Trophoblast cell (in vitro differentiated cells and primary cell): ENCODE measurements around the gene COBL.
A peak's percentile ranks its signal among the peaks of the same experiment; 100 is the strongest.

Experiments
- DNase-seq, 2 donors: peaks; one replicate each; pipeline ENCODE4 v3.0.0-alpha.2; 2016
- H2AFZ ChIP-seq: 2 replicates; pipeline ENCODE4 v1.6.1; 2013; ENCODE audit warnings: low read length, moderate library complexity, mild to moderate bottlenecking; ENCODE audit not compliant: insufficient read depth, poor library complexity
- H2AK5ac ChIP-seq: 2 replicates; pipeline ENCODE4 v1.6.1; 2013; ENCODE audit warnings: mild to moderate bottlenecking, low read length
- H2BK120ac ChIP-seq: 2 replicates; pipeline ENCODE4 v1.6.1; 2013; ENCODE audit warnings: low read length, mild to moderate bottlenecking, moderate library complexity; ENCODE audit not compliant: insufficient read depth, poor library complexity
- H2BK12ac ChIP-seq: 2 replicates; pipeline ENCODE4 v1.6.1; 2013; ENCODE audit warnings: mild to moderate bottlenecking, low read length, moderate library complexity
- H2BK5ac ChIP-seq: 2 replicates; pipeline ENCODE4 v1.6.1; 2013; ENCODE audit warnings: low read length, low read depth, moderate library complexity, mild to moderate bottlenecking; ENCODE audit not compliant: poor library complexity
- H3K14ac ChIP-seq: 2 replicates; pipeline ENCODE4 v1.6.1; 2013; ENCODE audit warnings: mild to moderate bottlenecking, low read length
- H3K18ac ChIP-seq: 2 replicates; pipeline ENCODE4 v1.6.1; 2013; ENCODE audit warnings: mild to moderate bottlenecking, low read length
- H3K23ac ChIP-seq: 2 replicates; pipeline ENCODE4 v1.6.1; 2013; ENCODE audit warnings: low read length
- H3K27ac ChIP-seq: 2 replicates; pipeline ENCODE4 v1.5.1; 2013; ENCODE audit warnings: low read depth, mild to moderate bottlenecking, inconsistent platforms, low read length, moderate library complexity
- H3K27me3 ChIP-seq: 2 replicates; pipeline ENCODE4 v1.6.1; 2013; ENCODE audit warnings: inconsistent platforms, mild to moderate bottlenecking, low read length, moderate library complexity; ENCODE audit not compliant: insufficient read depth
- H3K36me3 ChIP-seq, 2 experiments: 1 replicate in 1 of 2; 2 replicates in 1 of 2; pipeline ENCODE4 v1.6.1; 2013; ENCODE audit warnings: low read length in 2 of 2, mild to moderate bottlenecking in 2 of 2, moderate library complexity in 1 of 2; ENCODE audit not compliant: insufficient read depth in 2 of 2, control insufficient read depth in 1 of 2
- H3K4ac ChIP-seq: 2 replicates; pipeline ENCODE4 v1.6.1; 2013; ENCODE audit warnings: low read depth, mild to moderate bottlenecking, low read length, moderate library complexity
- H3K4me1 ChIP-seq, 2 experiments: 1 replicate in 1 of 2; 2 replicates in 1 of 2; pipeline ENCODE4 v1.6.1; 2013; ENCODE audit warnings: low read length in 2 of 2, mild to moderate bottlenecking in 2 of 2, moderate library complexity in 1 of 2; ENCODE audit not compliant: insufficient read depth in 2 of 2, control insufficient read depth in 1 of 2
- H3K4me2 ChIP-seq: 2 replicates; pipeline ENCODE4 v1.6.1; 2013; ENCODE audit warnings: inconsistent platforms, mild to moderate bottlenecking, low read length, moderate library complexity
- H3K4me3 ChIP-seq: 2 replicates; pipeline ENCODE4 v1.5.1; 2013; ENCODE audit warnings: mild to moderate bottlenecking, low read depth, low read length, inconsistent platforms
- H3K79me1 ChIP-seq: one replicate; pipeline ENCODE4 v1.6.1; 2013; ENCODE audit warnings: low read length
- H3K79me2 ChIP-seq: 2 replicates; pipeline ENCODE4 v1.6.1; 2013; ENCODE audit warnings: low read length, mild to moderate bottlenecking; ENCODE audit not compliant: control insufficient read depth, insufficient read depth, poor library complexity
- H3K9ac ChIP-seq: 2 replicates; pipeline ENCODE4 v1.6.1; 2013; ENCODE audit warnings: mild to moderate bottlenecking, low read length
- H3K9me3 ChIP-seq: 2 replicates; pipeline ENCODE4 v1.6.1; 2013; ENCODE audit warnings: low read depth, mild to moderate bottlenecking, control low read depth, inconsistent platforms, low read length; ENCODE audit not compliant: insufficient read depth
- H4K12ac ChIP-seq: 2 replicates; pipeline ENCODE4 v1.6.1; 2013; ENCODE audit warnings: low read depth, mild to moderate bottlenecking, low read length, moderate library complexity
- H4K8ac ChIP-seq: 2 replicates; pipeline ENCODE4 v1.6.1; 2013; ENCODE audit warnings: low read depth, mild to moderate bottlenecking, low read length, moderate library complexity
- H4K91ac ChIP-seq: one replicate; pipeline ENCODE4 v1.6.1; 2013; ENCODE audit warnings: low read depth, mild to moderate bottlenecking, low read length, moderate library complexity
- WGBS: extraction: QIAGEN DNeasy Blood & Tissue Kit; methylation state at CpG from one replicate; pipeline ENCODE4 v1.1.7; 2013; ENCODE audit warnings: missing lambda C conversion rate; ENCODE audit not compliant: insufficient read length, insufficient coverage; ENCODE audit errors: extremely low coverage; 5-methylcytosine and 5-hydroxymethylcytosine counted together

Gene COBL

DNA sequence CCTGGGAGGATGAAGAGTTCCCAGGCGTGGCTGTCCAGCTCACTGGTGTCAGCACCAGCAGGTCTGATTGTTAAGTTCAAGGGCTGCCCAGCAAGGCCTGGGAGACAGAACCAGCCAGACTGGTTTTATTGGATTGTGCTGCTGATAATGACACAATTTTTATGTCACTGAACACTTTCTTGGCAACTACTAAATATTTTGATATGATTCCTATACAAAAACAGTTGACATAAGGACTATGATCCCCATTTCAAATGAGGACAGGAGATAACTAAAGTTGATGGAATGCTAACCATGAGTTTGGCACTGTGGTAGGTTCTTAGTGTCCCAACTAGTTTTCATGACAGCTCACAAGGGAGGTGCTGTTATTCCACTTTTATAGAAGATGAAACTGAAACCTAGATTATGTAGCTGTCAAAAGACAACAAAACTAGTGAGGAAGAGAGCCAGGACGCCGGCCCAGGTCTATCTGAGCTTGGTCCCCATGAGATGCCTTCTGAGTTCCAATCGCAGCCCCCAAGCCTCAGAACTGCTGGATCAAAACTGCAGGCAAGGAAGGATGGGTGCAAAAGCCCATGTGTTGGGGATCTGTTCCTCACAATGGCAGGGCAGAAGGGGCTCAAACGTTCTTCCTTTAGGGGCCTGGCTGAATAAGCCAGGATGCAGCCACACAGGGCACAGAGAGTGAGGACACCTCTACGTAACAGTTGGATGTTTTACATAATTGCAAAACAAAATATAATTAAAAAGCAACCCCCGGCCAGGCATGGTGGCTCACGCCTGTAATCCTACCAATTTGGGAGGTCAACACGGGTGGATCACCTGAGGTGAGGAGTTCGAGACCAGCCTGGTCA is 52.8 kb downstream of the COBL start:
- no peaks in the 10 kb centered on the region for H3K79me2 ChIP-seq
- no peak overlapping the region for H2AK5ac ChIP-seq
- H3K9ac ChIP-seq = no peak overlapping the region
- no peaks in the 10 kb centered on the region for H3K79me1 ChIP-seq
- no peak overlapping the region for H3K18ac ChIP-seq
- H4K8ac ChIP-seq = no peak overlapping the region
- H3K27me3 ChIP-seq = no peaks in the 10 kb centered on the region
- no peak overlapping the region for H4K91ac ChIP-seq
- H3K23ac ChIP-seq = no peak overlapping the region
- WGBS = no CpG with 5 or more reads among the region's 10 CpGs
- DNase-seq = peak; percentile 95 to 98
- no peak overlapping the region for H2BK12ac ChIP-seq
- no peak overlapping the region for H3K4me2 ChIP-seq
- no peak overlapping the region for H2AFZ ChIP-seq
- H3K4ac ChIP-seq = no peak overlapping the region
- H3K14ac ChIP-seq = no peak overlapping the region
- no peak overlapping the region for H2BK5ac ChIP-seq
- H2BK120ac ChIP-seq = no peak overlapping the region
- peaks cover 3% of the 10 kb centered on the region for H3K9me3 ChIP-seq
- no peak overlapping the region for H3K27ac ChIP-seq
- H3K36me3 ChIP-seq = no peaks in the 10 kb centered on the region
- H3K4me3 ChIP-seq = no peak overlapping the region
- peaks cover 0 to 5% of the 10 kb centered on the region in 2 experiments for H3K4me1 ChIP-seq
- no peak overlapping the region for H4K12ac ChIP-seq

DNA sequence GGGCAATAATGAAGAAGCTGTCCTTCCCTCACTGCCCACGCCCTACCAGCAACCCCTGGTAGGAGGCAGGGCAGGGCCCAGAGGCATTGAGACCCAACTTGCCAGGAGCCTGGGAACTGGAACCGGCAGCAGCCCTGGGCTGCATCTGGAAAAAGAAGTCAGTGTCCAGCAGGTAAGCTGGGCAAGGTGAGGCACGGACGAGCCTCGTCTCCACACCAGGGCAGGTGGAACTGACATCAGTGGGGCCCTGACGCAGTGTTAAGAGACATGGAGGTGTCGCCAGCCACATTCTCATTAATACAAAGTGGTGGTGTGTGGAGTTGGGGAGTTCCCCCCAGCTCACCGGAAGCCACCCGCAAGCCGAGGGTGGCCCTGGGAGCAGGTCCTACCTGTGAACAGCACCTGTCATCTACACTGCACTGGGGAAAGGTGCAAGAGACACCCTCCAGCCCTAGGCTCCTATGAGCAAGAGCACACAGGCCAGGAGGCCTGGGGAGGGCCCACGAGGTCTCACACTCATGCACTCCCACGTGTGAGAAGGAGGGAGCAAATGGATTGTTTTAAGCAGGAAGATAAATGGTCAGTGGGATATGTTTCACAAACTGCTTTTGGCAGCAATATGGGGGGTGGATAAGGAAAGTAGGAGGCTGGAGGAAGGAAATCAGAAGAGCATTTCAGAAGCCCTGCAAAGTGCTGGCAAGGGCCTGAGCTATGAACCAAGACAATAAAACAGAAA is 53.6 kb downstream of the COBL start:
- H4K12ac ChIP-seq = no peak overlapping the region
- H3K9me3 ChIP-seq = peaks cover 3% of the 10 kb centered on the region
- no peak overlapping the region for H3K4me3 ChIP-seq
- H3K4me1 ChIP-seq = peaks cover 0 to 5% of the 10 kb centered on the region in 2 experiments
- no peak overlapping the region for H3K4me2 ChIP-seq
- no CpG with 5 or more reads among the region's 12 CpGs for WGBS
- no peak overlapping the region for H2BK5ac ChIP-seq
- H4K91ac ChIP-seq = no peak overlapping the region
- H3K4ac ChIP-seq = no peak overlapping the region
- H3K36me3 ChIP-seq = no peaks in the 10 kb centered on the region
- no peak overlapping the region for H3K23ac ChIP-seq
- no peak overlapping the region for H3K27ac ChIP-seq
- H2BK120ac ChIP-seq = no peak overlapping the region
- no peak for DNase-seq
- no peak overlapping the region for H3K9ac ChIP-seq
- H2AK5ac ChIP-seq = no peak overlapping the region
- H4K8ac ChIP-seq = no peak overlapping the region
- no peak overlapping the region for H2AFZ ChIP-seq
- no peak overlapping the region for H3K18ac ChIP-seq
- H2BK12ac ChIP-seq = no peak overlapping the region
- H3K79me1 ChIP-seq = no peaks in the 10 kb centered on the region
- no peaks in the 10 kb centered on the region for H3K79me2 ChIP-seq
- H3K14ac ChIP-seq = no peak overlapping the region
- no peaks in the 10 kb centered on the region for H3K27me3 ChIP-seq

DNA sequence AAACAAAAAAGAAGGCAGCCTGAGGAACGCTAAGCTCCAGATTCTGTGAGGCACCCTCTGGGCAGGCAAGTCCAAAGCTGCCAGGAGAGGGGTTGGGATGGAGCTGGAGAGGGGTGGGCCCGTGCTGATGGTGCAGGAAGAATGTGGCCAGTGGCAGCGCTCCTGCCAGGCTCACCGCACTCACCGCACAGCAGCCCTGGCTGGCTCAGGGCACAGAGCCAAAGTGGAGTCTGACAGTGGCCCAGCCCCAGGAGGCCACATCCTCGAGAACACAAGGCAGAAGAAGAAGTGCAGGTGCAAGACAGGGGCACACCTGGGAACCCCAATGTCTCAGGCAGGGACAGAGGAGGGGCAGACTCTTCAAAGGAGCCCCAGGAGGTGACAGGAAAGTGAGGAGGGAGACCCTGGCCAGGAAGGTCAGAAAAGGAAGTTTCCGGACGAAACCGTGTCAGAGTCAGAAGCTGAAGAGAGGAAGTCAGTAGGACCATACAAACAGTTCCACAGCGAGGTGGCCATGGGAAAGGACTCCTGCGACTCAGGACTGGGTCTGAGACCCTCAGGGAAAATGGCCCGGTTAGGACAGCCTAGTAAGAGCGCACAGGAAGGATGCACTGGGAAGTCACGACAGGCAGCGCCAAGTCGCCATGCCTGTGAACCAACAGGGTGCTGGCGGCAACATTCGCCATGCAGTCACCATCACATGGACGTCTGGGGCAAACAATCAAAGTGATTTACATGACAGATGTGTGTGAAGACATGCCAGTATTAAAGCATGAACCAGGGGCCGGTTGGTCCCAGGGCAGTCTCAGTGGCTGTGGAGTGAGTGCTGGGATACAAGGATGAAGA is 54.4 kb downstream of the COBL start:
- H3K36me3 ChIP-seq = no peaks in the 10 kb centered on the region
- no peaks in the 10 kb centered on the region for H3K79me2 ChIP-seq
- no peaks in the 10 kb centered on the region for H3K79me1 ChIP-seq
- no peak for DNase-seq
- no peak overlapping the region for H2BK5ac ChIP-seq
- H3K4me1 ChIP-seq = peaks cover 0 to 5% of the 10 kb centered on the region in 2 experiments
- no peak overlapping the region for H3K4me2 ChIP-seq
- H3K18ac ChIP-seq = no peak overlapping the region
- H3K27ac ChIP-seq = no peak overlapping the region
- WGBS = no CpG with 5 or more reads among the region's 20 CpGs
- H2BK12ac ChIP-seq = no peak overlapping the region
- no peak overlapping the region for H2BK120ac ChIP-seq
- H4K8ac ChIP-seq = no peak overlapping the region
- no peak overlapping the region for H2AFZ ChIP-seq
- H4K12ac ChIP-seq = no peak overlapping the region
- H3K14ac ChIP-seq = no peak overlapping the region
- H3K9ac ChIP-seq = no peak overlapping the region
- no peak overlapping the region for H4K91ac ChIP-seq
- H3K4ac ChIP-seq = no peak overlapping the region
- H3K23ac ChIP-seq = no peak overlapping the region
- H2AK5ac ChIP-seq = no peak overlapping the region
- H3K4me3 ChIP-seq = no peak overlapping the region
- peaks cover 3% of the 10 kb centered on the region for H3K9me3 ChIP-seq
- no peaks in the 10 kb centered on the region for H3K27me3 ChIP-seq

GRCh38 chr7:51261117-51261835 is 55.3 kb downstream of the COBL start:
- Histone ChIP-seq H3K23ac (no peak overlapping the region), H3K4me2 (no peak overlapping the region), H3K27ac (no peak overlapping the region), H3K18ac (no peak overlapping the region), H3K4me1 (peaks cover 3 to 5% of the 10 kb centered on the region in 2 experiments), H4K12ac (no peak overlapping the region), H2BK120ac (no peak overlapping the region), H3K4ac (no peak overlapping the region), H3K9me3 (peaks cover 3% of the 10 kb centered on the region), H3K79me1 (no peaks in the 10 kb centered on the region), H4K91ac (no peak overlapping the region), H2AK5ac (no peak overlapping the region), H3K27me3 (no peaks in the 10 kb centered on the region), H3K79me2 (no peaks in the 10 kb centered on the region), H3K9ac (no peak overlapping the region), H2BK12ac (no peak overlapping the region), H3K14ac (no peak overlapping the region), H3K36me3 (no peaks in the 10 kb centered on the region), H2AFZ (no peak overlapping the region), H2BK5ac (no peak overlapping the region), H4K8ac (no peak overlapping the region), H3K4me3 (no peak overlapping the region)
- DNase-seq = peak; percentile 79 to 88
- no CpG with 5 or more reads among the region's 15 CpGs for WGBS
